ENCODE results near the gene TCF7L1. TPM values are rescaled to one million over a fixed set of nuclear protein-coding genes. Genes with fewer than 3 reads are reported as not detected.

Gene TCF7L1
- total RNA-seq, 1 donor from 2014 or later = 30.8 TPM

GRCh38 chr2:85257970-85258605 lies 124.9 kb downstream of the TCF7L1 start:
- H3K4me1 ChIP-seq (ENCODE audit: insufficient read depth, low read length) = peaks cover 47% of the 10 kb centered on the region
- no peaks in the 10 kb centered on the region for H3K9me3 ChIP-seq (ENCODE audit: insufficient read depth, low read depth, low read length)
- peak; percentile 37 for DNase-seq (ENCODE audit: low read depth)
- Mint-ChIP-seq H3K27ac (ENCODE audit: unreplicated experiment) (peak overlapping the region; percentile 73), H3K27me3 (ENCODE audit: low read depth, unreplicated experiment) (no peaks in the 10 kb centered on the region), H3K4me1 (ENCODE audit: low read depth, unreplicated experiment) (peaks cover 66% of the 10 kb centered on the region), H3K36me3 (ENCODE audit: low read depth, unreplicated experiment) (peaks cover 6% of the 10 kb centered on the region), H3K4me3 (ENCODE audit: unreplicated experiment) (no peak overlapping the region), H3K9me3 (ENCODE audit: unreplicated experiment) (no peaks in the 10 kb centered on the region)
- no peak for FAIRE-seq
- no peaks in the 10 kb centered on the region for H3K36me3 ChIP-seq (ENCODE audit: insufficient read depth, low read length)
- H3K27ac ChIP-seq (ENCODE audit: low read depth, low read length) = peak overlapping the region; percentile 41
- H3K4me3 ChIP-seq (ENCODE audit: insufficient read depth, low read depth, low read length) = no peak overlapping the region
- no peaks in the 10 kb centered on the region for H3K27me3 ChIP-seq (ENCODE audit: insufficient read depth, low read length)
- peak overlapping the region; percentile 70 for H3K4me2 ChIP-seq (ENCODE audit: low read length)
- no peaks in the 10 kb centered on the region for H4K20me1 ChIP-seq (ENCODE audit: insufficient read depth, low read length)
- no peak overlapping the region for H3K9ac ChIP-seq (ENCODE audit: low read length)
- no peaks in the 10 kb centered on the region for H3K79me2 ChIP-seq (ENCODE audit: insufficient read depth, low read length)
- TF ChIP-seq CTCF (IDR thresholded peaks at IDR 0.05; ENCODE audit: insufficient read depth, low read depth, low read length) (no peak), EZH2 (IDR thresholded peaks at IDR 0.05; ENCODE audit: insufficient read depth, low read length) (no peak)
- no peak overlapping the region for H2AFZ ChIP-seq (ENCODE audit: low read depth, low read length)

- Mint-ChIP-seq H3K36me3 (ENCODE audit: low read depth, unreplicated experiment) (peaks cover 6% of the 10 kb centered on the region), H3K4me3 (ENCODE audit: unreplicated experiment) (peak overlapping the region; percentile 21), H3K27ac (ENCODE audit: unreplicated experiment) (peak overlapping the region; percentile 88), H3K4me1 (ENCODE audit: low read depth, unreplicated experiment) (peaks cover 72% of the 10 kb centered on the region), H3K9me3 (ENCODE audit: unreplicated experiment) (no peaks in the 10 kb centered on the region), H3K27me3 (ENCODE audit: low read depth, unreplicated experiment) (no peaks in the 10 kb centered on the region)
- peak; percentile 72 for DNase-seq (ENCODE audit: low read depth)
- Histone ChIP-seq H3K4me1 (ENCODE audit: insufficient read depth, low read length) (peaks cover 50% of the 10 kb centered on the region), H2AFZ (ENCODE audit: low read depth, low read length) (no peak overlapping the region), H3K27me3 (ENCODE audit: insufficient read depth, low read length) (no peaks in the 10 kb centered on the region), H3K79me2 (ENCODE audit: insufficient read depth, low read length) (no peaks in the 10 kb centered on the region), H3K36me3 (ENCODE audit: insufficient read depth, low read length) (no peaks in the 10 kb centered on the region), H3K9me3 (ENCODE audit: insufficient read depth, low read depth, low read length) (no peaks in the 10 kb centered on the region), H3K4me3 (ENCODE audit: insufficient read depth, low read depth, low read length) (peak overlapping the region; percentile 21), H3K4me2 (ENCODE audit: low read length) (peak overlapping the region; percentile 70), H4K20me1 (ENCODE audit: insufficient read depth, low read length) (no peaks in the 10 kb centered on the region), H3K27ac (ENCODE audit: low read depth, low read length) (peak overlapping the region; percentile 49), H3K9ac (ENCODE audit: low read length) (peak overlapping the region; percentile 55)
- FAIRE-seq = peak; percentile 43
- TF ChIP-seq CTCF (IDR thresholded peaks at IDR 0.05; ENCODE audit: insufficient read depth, low read depth, low read length) (no peak), EZH2 (IDR thresholded peaks at IDR 0.05; ENCODE audit: insufficient read depth, low read length) (no peak)
Measured at GRCh38 chr2:85259101-85259590, 126.0 kb downstream of the TCF7L1 start.

GRCh38 chr2:85259879-85260278 lies 126.7 kb downstream of the TCF7L1 start:
- Mint-ChIP-seq H3K4me1 (ENCODE audit: low read depth, unreplicated experiment) (peaks cover 70% of the 10 kb centered on the region), H3K4me3 (ENCODE audit: unreplicated experiment) (no peak overlapping the region), H3K9me3 (ENCODE audit: unreplicated experiment) (no peaks in the 10 kb centered on the region), H3K27ac (ENCODE audit: unreplicated experiment) (peak overlapping the region; percentile 88), H3K27me3 (ENCODE audit: low read depth, unreplicated experiment) (no peaks in the 10 kb centered on the region), H3K36me3 (ENCODE audit: low read depth, unreplicated experiment) (peaks cover 6% of the 10 kb centered on the region)
- Histone ChIP-seq H3K9me3 (ENCODE audit: insufficient read depth, low read depth, low read length) (no peaks in the 10 kb centered on the region), H3K36me3 (ENCODE audit: insufficient read depth, low read length) (no peaks in the 10 kb centered on the region), H3K27me3 (ENCODE audit: insufficient read depth, low read length) (no peaks in the 10 kb centered on the region), H3K4me2 (ENCODE audit: low read length) (peak overlapping the region; percentile 70), H3K27ac (ENCODE audit: low read depth, low read length) (no peak overlapping the region), H3K4me1 (ENCODE audit: insufficient read depth, low read length) (peaks cover 58% of the 10 kb centered on the region), H3K79me2 (ENCODE audit: insufficient read depth, low read length) (no peaks in the 10 kb centered on the region), H3K9ac (ENCODE audit: low read length) (no peak overlapping the region), H3K4me3 (ENCODE audit: insufficient read depth, low read depth, low read length) (no peak overlapping the region), H4K20me1 (ENCODE audit: insufficient read depth, low read length) (no peaks in the 10 kb centered on the region), H2AFZ (ENCODE audit: low read depth, low read length) (no peak overlapping the region)
- DNase-seq (ENCODE audit: low read depth) (no peak), FAIRE-seq (no peak)
- TF ChIP-seq EZH2 (IDR thresholded peaks at IDR 0.05; ENCODE audit: insufficient read depth, low read length) (no peak), CTCF (IDR thresholded peaks at IDR 0.05; ENCODE audit: insufficient read depth, low read depth, low read length) (no peak)

All from astrocyte (in vitro differentiated cells and primary cell).